ENCODE data around the gene DGUOK.

The DGUOK gene

GRCh38 chr2:73911548-73912208 is 15.0 kb upstream of the DGUOK start:
- peaks cover 2% of the 10 kb centered on the region for H3K36me3 ChIP-seq (replicated peaks)
- in situ Hi-C loops (cut with HindIII; ENCODE audit: low pct_ligation_motif_present, low sequenced_read_pairs) = no loop called here
- H3K27ac ChIP-seq = no peak overlapping the region
- H3K27me3 ChIP-seq (replicated peaks) = no peaks in the 10 kb centered on the region
- DNase-seq = no peak
- TF ChIP-seq, protein P1, sequence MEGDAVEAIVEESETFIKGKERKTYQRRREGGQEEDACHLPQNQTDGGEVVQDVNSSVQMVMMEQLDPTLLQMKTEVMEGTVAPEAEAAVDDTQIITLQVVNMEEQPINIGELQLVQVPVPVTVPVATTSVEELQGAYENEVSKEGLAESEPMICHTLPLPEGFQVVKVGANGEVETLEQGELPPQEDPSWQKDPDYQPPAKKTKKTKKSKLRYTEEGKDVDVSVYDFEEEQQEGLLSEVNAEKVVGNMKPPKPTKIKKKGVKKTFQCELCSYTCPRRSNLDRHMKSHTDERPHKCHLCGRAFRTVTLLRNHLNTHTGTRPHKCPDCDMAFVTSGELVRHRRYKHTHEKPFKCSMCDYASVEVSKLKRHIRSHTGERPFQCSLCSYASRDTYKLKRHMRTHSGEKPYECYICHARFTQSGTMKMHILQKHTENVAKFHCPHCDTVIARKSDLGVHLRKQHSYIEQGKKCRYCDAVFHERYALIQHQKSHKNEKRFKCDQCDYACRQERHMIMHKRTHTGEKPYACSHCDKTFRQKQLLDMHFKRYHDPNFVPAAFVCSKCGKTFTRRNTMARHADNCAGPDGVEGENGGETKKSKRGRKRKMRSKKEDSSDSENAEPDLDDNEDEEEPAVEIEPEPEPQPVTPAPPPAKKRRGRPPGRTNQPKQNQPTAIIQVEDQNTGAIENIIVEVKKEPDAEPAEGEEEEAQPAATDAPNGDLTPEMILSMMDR (IDR thresholded peaks at IDR 0.05; ENCODE audit: low read depth, low read length, missing control alignments) = no peak
- no peak overlapping the region for H3K4me3 ChIP-seq (ENCODE audit: low read depth, low read length)

DNA sequence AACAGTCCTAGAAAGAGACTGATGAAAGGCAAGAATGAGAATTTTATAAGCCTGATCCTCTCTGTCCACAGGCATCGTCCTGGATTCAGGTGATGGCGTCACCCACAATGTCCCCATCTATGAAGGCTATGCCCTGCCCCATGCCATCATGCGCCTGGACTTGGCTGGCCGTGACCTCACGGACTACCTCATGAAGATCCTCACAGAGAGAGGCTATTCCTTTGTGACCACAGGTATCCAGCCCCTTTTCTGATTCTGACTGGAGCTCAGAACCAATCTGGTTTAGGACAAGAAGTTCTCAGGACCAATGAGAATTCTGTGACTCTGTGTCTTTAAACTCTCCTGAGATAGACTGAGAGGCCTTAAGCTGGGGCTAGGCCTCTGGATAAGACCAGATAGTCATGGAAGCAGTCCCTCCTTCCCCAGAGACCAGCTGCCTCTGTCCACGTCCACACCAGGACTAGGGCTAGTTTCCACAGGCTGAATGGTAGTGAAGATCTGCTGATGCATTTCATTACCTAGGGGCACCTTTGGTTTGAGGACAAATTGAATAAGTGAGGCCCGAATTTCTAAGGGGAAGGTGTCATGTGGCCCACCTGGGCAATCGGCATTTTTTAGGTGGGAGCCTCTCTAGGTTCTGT is 13.1 kb upstream of the DGUOK start:
- Histone ChIP-seq H3K27me3 (replicated peaks) (no peaks in the 10 kb centered on the region), H3K27ac (no peak overlapping the region), H3K4me3 (ENCODE audit: low read depth, low read length) (no peak overlapping the region), H3K36me3 (replicated peaks) (peaks cover 2% of the 10 kb centered on the region)
- in situ Hi-C loops (cut with HindIII; ENCODE audit: low pct_ligation_motif_present, low sequenced_read_pairs) = no loop called here
- TF ChIP-seq, protein P1 (IDR thresholded peaks at IDR 0.05; ENCODE audit: low read depth, low read length, missing control alignments) = no peak
- DNase-seq = no peak

DNA sequence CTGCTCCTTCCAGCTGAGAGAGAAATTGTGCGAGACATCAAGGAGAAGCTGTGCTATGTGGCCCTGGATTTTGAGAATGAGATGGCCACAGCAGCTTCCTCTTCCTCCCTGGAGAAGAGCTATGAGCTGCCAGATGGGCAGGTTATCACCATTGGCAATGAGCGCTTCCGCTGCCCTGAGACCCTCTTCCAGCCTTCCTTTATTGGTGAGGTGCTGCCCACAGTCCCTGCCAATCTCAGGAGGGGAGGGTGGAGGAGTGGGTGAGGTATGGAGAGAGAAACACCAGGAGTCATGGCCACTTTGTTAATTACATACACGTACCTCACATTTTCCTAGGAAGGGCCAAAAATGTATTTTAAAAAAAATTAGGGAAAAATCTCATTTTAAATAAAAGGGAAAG is 12.0 kb upstream of the DGUOK start:
- no peaks in the 10 kb centered on the region for H3K27me3 ChIP-seq (replicated peaks)
- TF ChIP-seq, protein P1 (IDR thresholded peaks at IDR 0.05; ENCODE audit: low read depth, low read length, missing control alignments) = no peak
- H3K4me3 ChIP-seq (ENCODE audit: low read depth, low read length) = no peak overlapping the region
- peaks cover 2% of the 10 kb centered on the region for H3K36me3 ChIP-seq (replicated peaks)
- in situ Hi-C loops (cut with HindIII; ENCODE audit: low pct_ligation_motif_present, low sequenced_read_pairs) = no loop called here
- H3K27ac ChIP-seq = no peak overlapping the region
- no peak for DNase-seq

GRCh38 chr2:73915437-73915993 is 11.2 kb upstream of the DGUOK start:
- H3K27ac ChIP-seq = no peak overlapping the region
- in situ Hi-C loops (cut with HindIII; ENCODE audit: low pct_ligation_motif_present, low sequenced_read_pairs) = no loop called here
- no peak for DNase-seq
- H3K27me3 ChIP-seq (replicated peaks) = no peaks in the 10 kb centered on the region
- TF ChIP-seq, protein P1 (IDR thresholded peaks at IDR 0.05; ENCODE audit: low read depth, low read length, missing control alignments) = no peak
- peaks cover 2% of the 10 kb centered on the region for H3K36me3 ChIP-seq (replicated peaks)
- H3K4me3 ChIP-seq (ENCODE audit: low read depth, low read length) = no peak overlapping the region

DNA sequence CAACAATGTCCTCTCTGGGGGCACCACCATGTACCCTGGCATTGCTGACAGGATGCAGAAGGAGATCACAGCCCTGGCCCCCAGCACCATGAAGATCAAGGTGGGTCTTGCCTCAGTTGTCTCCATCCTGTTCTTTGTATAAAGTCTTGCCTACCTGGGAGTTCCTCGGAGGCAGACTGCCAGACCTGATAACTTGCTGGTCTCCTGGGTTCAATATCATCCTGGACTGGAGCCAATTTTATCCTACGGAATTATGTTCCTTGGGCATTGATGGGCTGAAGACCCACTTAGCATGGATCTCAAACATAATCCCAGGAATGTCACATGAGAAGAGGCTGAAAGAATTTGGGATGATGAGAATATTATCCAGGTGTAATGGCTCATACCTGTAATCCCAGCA is 10.0 kb upstream of the DGUOK start:
- in situ Hi-C loops (cut with HindIII; ENCODE audit: low pct_ligation_motif_present, low sequenced_read_pairs) = no loop called here
- Histone ChIP-seq H3K4me3 (ENCODE audit: low read depth, low read length) (no peak overlapping the region), H3K36me3 (replicated peaks) (peaks cover 2% of the 10 kb centered on the region), H3K27me3 (replicated peaks) (no peaks in the 10 kb centered on the region), H3K27ac (no peak overlapping the region)
- DNase-seq = no peak
- TF ChIP-seq, protein P1 (IDR thresholded peaks at IDR 0.05; ENCODE audit: low read depth, low read length, missing control alignments) = no peak

Measured in brain microvascular endothelial cell (primary cell).